ENCODE results near the gene RMC1.
"Not testable (repeated sequence)": the region's sequence is repeated elsewhere in the genome, so short reads cannot be mapped to it uniquely, and the experiment has no call there.

Gene RMC1

DNA sequence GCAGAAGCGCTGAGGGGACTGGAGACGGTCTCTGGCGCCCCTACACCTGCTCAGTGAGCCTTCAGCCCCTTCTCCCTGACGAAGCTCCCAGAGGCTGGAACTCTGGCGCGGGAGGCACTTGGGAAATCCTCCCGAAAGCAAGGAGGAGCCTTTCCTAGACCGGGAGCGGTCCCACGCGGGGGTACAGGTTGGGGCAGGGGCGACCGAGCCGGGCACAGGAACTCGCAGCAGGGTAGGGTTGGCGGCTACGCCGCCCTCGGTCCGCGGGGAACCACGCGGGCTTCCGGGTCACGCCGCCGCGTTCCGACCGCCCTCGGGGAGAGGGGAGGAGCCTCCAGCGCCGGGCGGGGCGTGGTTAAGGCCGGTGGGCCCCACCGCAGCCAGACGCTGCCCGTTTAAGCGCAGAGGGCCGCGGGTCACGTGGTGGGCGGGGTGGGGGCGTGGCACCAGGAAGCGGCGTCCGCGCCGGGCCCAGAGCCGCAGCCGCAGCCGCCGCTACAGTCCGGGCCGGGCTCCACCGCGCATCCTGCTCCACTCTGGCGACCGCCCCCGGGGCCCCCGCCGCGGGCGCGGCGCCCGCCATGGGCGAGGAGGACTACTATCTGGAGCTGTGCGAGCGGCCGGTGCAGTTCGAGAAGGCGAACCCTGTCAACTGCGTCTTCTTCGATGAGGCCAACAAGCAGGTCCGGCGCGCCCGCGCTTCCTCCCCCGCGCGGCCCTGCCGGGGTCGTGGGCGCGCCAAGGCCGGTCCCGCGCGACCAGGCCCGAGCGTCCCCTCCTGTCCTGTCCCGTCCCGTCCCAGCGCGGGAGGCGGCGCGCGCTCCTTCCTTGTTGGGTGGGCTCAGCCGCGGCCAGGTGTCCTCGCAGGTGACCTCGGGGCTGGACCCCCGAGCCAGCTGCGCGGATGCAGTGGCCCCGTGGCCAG is at the start of gene RMC1:
Gene RMC1 (plus strand): TSS at position 474 of the 925 bp plus-strand sequence. CDS start 108 bp downstream, at position 582.
- Histone ChIP-seq H3K27ac (peak within 1 kb of the TSS; percentile 65 to 97 (median 89)), H3K4me3 (peak within 1 kb of the TSS; percentile 68 to 98 (median 94))

DNA sequence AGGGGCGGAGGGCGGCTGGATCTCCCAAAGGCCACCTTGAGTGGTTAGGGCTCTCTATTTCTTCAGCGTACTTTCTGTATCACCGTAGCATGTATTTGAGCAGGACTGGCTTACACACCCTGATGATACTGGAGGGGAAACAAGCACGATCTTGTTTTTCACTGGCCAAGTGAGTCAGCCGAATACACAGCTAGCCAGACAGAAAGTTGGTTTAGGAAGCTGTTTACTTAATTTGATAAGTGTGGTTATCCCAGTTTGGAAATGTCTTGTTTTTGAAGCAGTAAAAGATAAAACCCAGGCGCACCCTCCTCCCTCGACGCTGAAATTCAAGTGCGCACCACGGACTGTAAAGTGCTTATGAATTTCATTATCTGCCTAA is 49.6 kb upstream of the RMC1 start:
- peak overlapping the region; percentile 73 to 97 (median 84) for H3K4me3 ChIP-seq
- peak overlapping the region; percentile 63 to 99 (median 95) for H3K27ac ChIP-seq

DNA sequence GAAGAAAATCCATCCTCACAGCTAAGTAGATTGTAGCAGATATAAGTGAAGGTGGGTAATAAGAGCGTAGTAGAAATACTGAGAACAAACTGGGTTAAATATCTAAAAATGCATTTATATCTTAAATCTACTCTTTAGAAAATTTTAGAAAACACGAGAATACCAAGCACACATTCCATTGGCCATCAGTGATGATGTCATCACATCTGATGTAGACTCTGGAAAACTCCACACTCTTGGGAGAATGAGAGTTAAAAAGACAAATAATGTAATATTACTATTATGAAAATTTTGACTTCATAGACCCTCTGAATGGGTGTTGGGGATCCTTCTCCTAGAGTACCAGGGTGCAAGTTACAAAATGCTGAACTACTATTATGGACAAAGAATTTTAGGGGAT is 46.5 kb upstream of the RMC1 start:
- no peak overlapping the region for H3K27ac ChIP-seq
- H3K4me3 ChIP-seq = no peak overlapping the region

DNA sequence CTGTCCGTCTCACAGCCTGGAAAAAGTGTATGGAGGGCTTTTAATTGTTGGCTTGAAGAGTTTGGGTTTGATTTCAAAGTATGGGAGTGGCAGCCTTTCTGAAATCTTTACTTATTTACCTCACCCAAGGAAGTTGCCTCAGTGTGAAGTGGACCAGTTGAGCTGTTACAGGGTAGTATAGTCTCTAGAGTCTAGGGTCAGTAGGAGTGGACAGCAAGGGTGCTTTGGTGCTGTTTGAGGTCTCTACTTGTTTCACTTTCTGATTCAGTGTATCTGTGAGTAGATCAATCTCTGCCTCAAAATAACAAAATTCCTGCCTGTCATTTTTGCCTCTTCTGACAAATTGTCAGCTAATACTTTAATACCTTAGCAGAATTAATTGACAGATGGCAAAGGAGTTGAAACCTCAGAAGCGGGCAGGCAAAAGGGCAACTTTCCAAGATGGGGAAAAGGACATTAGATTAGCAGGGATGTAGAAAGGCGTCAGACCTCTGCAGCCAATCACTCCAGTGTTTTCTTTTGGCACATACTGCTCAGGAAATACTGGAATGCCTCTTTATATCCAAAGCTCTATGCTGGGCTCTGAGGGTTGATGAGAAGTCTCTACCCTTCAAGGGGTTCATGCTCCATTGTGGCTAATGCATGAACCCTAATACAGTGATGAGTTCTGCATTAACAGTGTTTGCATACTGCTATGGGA is 44.3 kb upstream of the RMC1 start:
- Histone ChIP-seq H3K27ac (no peak overlapping the region), H3K4me3 (no peak overlapping the region)

DNA sequence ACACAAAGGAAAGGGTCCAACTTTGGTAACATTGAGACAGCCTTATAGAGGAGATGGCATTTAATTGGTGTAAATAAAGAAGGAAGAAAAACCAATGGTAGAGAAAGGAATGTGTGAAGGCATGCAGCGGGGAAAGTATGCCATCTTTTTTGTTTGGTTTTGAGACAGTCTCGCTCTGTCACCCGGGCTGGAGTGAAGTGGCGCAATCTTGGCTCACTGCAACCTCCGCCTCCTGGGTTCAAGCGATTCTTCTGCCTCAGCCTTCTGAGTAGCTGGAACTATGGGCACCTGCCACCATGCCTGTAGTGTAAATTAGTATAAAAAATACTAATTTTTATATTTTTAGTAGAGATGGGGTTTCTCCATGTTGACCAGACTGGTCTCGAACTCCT is 43.8 kb upstream of the RMC1 start:
- Histone ChIP-seq H3K27ac (no peak overlapping the region), H3K4me3 (no peak overlapping the region)

DNA sequence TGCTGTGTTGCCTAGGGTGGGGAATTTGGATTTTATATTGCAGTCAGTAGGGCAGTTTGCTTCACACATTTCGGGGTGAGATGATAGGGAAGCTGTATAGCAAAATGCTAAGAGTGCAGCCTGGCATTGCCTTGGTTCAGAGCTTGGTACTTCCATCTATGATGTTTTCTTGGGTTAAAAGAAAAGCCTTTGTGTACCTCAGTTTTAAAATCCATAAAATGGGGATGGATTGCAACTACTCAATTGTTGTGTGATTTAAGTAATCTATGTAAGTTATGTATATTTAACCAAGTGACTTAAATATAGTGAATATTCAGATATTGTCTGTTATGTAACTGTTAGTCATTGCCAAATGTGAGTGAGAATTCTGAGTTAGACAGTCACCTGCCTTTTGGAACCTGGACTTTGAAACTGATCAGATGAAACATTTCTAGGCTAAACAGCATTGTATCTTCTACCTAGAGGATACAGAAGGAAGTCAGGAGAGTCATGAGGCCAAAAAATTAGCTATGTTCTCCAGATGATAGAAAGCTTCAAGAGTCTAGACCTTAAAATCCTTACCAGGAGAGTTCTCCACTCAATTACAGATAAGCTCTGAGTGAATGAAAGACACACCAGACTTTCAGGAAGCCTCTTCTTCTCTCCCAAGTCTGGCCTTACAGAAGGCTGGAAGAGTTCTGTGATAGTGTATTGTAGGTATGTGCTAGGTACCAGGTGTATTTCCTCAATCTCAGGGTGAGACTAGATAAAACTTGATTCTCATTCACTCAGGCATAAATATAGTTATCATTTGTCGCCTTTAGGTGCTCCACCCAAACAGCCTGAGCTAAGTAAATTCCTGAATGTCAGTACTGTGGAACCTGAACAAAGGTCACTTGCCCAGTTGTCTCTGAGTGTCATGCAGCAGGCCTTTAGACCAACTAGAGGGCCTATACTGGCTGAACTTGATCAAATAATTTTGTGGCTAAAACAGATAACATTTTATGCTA is 42.7 kb upstream of the RMC1 start:
- H3K27ac ChIP-seq = no peak overlapping the region
- H3K4me3 ChIP-seq = no peak overlapping the region

DNA sequence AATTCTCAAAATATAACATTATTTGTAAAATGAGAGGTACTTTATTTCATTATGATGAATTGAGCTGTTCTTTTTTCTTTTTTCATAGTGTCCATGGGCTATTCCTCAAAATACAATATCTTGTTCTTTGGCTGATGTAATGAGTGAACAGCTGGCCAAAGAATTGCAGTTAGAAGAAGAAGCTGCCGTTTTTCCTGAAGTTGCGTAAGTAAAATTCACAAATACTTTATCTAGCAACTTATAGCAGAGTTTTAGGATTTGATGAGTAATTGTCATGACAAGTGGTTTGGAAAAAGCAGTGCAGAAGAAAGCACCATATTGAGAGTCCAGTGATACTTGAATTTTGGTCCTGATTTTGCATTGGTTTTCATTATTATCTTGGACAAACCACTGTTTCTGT is 40.4 kb upstream of the RMC1 start:
- no peak overlapping the region for H3K4me3 ChIP-seq
- H3K27ac ChIP-seq = no peak overlapping the region

DNA sequence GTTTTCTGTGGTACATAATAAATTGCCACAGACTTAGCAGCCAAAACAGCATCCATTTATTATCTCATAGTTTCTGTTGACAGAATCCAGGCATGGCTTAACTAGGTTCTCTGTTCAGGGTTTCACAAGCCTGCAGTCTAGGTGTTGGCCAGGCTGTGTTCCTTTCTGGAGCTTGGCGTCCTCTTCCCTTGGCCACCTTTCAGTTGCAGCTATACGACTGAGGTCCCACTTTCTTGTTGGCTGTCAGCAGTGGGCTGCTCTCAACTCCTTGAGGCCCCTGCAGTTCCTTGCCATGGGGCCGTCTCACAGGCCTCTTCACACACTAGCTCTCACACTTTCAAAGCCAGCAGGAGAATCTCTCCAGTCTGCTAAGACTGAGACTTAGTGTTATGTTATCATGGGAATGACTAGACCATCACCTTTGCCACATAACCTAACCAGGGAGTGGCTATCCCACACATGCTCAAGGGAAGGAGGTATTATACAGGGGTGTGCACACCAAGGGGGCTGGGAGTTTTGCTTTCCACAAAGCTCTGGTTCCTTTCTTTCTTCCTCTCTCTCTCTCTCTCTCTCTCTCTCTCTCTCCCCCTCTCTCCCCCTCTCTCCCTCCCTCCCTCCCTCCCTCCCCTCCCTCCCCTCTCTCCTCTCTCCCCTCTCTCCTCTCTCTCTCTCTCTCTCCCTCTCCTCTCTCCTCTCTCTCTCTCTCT is 34.4 kb upstream of the RMC1 start:
- Histone ChIP-seq H3K4me3 (no peak overlapping the region), H3K27ac (peak overlapping the region in 1 of 21 experiments; percentile 25)

DNA sequence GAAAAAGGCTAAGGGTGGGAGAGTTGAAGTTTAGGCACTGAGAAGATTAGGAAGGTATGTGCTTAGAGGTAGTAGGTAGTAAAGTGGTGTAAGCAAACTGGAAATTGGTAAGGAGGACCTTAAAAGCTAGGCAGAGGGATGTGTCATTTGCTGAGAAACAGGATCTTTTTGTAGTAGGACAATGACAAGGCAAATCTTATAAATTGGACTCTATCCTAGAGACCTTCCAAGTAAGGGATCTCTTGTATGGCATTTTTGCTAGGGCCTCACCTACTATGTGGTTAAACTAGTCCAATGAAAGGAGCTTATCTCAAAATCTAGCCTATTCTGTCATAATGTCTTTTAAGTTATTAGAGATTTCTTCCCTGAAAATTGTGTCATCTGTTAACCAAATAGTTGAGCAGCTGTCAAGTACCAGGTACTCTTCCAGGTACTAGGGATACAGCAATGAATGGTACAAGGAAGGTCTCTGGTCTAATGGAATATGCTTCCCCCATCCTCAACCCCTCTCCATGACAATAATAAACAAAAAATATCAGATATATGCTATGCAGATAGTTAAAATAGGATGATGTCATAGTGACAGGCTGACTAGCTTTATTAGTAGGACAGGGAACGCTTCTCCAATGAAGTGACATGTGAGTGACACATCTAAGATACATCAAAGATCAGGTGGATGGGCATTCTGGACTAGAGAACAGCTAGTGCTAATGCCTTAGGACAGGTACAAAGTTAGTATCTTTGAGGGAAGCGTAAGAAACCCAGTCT is 32.5 kb upstream of the RMC1 start:
- H3K27ac ChIP-seq = no peak overlapping the region
- no peak overlapping the region for H3K4me3 ChIP-seq

DNA sequence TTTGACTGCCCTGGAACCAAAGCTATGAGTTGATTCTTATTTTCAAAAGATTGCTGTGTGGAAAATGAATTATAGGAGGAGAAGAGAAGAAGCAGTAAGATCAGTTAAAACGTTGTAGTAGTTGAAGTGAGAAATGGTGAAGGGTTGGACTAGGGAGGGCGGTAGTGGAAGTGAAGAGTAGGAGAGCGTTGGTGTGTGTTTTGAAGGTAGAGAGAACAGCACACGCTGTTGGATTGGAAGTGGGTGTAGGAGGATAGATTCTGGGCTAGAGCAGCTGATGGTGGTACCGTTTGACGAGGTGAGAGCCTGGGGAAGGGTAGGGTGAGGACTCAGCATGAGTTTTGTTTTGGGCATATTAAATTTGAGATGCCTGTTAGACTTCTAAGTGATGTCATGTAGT is 31.8 kb upstream of the RMC1 start:
- no peak overlapping the region for H3K27ac ChIP-seq
- H3K4me3 ChIP-seq = no peak overlapping the region

DNA sequence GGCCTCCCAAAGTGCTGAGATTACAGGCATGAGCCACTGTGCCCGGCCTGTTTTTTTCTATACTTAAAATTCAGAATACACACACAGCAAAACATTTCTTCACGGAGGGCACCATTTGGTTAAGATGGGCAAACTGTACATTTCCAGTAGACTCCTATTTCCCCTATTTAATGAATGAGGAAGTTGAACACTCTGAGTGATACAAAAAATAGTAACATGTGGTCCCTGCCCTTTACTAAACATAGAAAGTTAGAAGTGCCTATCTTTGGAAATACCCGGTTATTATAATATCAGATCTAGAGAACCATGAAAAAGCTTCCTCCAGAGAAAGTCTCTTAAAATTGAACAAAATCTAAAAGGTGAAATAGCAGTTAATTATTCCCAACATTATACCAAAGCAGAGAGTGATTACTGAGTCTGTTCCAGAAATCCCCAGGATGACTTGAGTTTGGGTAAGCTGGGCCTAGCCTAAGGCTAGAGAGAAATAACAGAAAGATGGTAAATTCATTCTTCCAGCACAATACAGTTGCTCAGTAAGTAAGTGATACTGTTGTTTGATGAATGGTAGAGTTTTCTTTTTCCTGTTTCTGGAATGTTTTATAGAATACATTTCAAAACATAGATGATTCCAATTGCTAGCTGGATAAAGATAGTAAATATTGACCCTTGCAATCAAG is 23.3 kb upstream of the RMC1 start:
- Histone ChIP-seq H3K4me3 (no peak overlapping the region), H3K27ac (peak overlapping the region in 1 of 21 experiments; percentile 26)

DNA sequence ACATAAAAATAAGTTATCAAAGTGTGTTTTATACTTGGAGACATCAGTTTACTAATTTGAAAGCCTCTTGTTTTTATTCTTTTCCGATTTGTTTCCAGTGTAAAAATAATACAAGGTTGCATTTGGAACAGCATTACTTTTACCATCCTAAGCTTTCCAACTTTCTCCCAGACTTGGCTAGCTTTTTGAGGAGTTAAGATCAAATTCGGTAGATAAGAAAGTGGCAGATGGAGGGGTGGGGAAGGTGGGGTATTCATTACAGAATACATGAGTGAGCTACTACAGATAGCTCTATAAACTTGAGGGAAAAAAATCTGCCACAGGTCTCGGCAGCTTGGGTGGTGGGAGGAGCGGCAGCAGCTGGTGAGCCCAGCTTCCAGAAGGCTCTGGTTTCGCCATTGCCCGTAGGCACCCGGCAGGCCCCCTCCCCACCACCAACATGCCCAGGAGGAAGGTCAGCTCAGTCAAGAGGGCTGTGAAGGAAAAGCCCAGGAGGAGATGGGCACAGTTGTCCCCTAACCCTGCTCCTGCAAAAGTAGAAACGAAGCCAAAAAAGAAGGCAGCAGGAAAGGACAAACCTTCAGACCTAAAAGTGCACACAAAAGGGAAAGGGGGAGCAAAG is 18.6 kb upstream of the RMC1 start:
- H3K4me3 ChIP-seq = no peak overlapping the region

DNA sequence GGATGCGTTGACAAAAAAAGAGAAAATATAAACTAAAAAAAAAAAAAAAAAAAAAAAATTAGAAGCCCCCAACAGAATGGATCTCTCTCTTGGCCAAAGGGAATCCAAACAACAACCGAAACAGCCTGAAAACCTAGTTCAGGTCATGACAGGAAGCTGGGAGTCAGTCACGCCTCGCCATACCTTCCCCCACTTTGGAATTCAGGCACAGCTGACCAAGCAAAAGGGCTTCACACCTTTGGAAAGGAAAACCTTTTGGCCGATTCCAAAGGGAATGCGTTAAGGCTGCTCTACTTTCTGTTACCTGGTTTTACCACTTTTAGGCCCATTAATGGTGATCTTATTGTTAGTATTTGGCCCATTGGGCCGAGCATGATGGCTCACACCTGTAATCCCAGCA is 17.9 kb upstream of the RMC1 start:
- no peak overlapping the region for H3K27ac ChIP-seq
- H3K4me3 ChIP-seq = no peak overlapping the region

More for the DNA sequence above, 18.6 kb upstream of the RMC1 start:
- H3K27ac ChIP-seq = no peak overlapping the region

DNA sequence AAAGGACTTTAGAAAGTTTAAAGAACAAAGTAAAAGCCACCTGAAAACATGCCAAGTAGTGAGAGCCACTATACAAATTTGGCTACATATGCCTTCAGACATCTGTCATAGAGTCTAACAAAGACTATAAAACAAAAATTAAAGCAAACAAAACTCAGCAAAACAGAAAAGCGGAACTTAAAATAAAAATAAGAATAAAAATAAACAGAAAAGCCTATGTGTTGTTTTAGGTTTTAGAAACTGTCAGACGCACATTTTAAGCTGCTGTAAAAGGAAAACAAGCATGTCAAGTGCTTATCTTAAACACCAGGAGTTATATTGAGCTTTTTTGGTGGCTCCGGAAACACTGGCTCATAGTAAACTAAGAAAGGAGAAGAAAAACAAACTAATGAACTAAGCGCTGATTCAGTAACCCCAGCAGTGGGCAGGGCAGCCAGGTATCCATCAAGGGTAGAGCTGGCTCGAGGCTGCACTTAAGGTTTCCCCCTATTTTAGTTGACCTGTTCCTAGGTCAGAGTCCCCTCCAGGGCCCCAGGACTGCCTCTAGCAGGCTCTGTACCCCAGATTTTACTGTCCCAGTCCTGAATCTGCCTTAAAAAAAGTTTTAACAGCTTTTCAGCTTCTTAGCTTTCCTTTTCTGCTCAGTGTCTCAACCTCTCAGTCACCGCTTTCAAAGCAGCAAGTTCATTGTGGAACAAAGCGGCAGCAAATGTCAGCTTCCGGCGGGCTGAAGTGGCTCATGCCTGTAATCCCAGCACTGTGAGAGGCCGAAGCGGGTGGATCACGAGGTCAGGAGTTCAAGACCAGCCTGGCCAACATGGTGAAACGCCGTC is 15.4 kb upstream of the RMC1 start:
- Histone ChIP-seq H3K4me3 (no peak overlapping the region), H3K27ac (peak overlapping the region in 15 of 21 experiments; percentile 10 to 78 (median 49))

DNA sequence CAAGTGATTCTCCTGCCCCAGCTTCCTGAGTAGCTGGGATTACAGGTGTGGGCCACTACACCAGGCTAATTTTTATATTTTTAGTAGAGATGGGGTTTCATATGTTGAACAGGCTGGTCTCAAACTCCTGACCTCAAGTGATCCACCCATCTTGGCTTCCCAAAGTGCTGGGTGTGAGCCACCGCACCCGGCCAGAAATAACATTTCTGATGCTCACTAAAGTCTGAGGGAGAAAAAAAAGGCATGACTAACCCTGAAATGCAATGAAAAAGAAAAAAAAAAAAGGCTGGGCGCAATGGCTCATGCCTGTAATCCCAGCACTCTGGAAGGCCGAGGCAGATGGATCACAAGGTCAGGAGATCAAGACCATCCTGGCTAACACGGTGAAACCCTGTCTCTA is 13.7 kb upstream of the RMC1 start:
- not testable (repeated sequence) for H3K4me3 ChIP-seq, H3K27ac ChIP-seq

DNA sequence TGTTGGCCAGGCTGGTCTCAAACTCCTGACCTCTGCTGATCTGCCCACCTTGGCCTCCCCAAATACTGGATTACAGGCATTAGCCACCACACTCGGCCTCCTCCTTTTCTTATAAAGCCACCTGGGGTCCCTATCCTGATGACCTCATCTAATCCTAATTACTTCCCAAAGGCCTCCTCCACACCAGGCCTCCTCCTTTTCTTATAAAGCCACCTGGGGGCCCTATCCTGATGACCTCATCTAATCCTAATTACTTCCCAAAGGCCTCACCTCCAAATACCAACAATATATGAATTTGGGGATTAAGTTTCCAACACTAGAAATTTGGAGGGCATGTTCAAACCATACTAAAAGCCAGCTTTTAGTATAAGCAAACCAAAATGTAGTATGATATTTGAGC is 9.7 kb upstream of the RMC1 start:
- H3K27ac ChIP-seq = no peak overlapping the region
- H3K4me3 ChIP-seq = no peak overlapping the region

DNA sequence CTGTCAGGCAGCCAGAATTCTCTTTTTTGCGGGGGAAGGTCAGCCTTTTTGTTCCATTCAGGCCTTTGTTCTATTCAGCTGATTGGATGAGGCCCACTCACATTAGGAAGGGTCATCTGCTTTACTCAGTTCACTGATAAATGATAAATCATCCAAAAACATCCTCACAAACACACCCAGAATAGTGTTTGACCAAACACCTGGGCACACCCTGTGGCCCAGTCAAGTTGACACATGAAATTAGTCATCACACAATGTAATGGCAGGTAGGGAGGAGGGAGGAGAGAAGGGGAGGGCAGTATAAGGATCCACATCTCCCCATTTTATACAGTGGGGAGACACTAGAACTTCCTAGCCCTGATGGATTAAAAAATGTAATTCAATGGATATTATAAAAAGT is 8.3 kb upstream of the RMC1 start:
- Histone ChIP-seq H3K27ac (no peak overlapping the region), H3K4me3 (no peak overlapping the region)

Data from skin epidermis (tissue), 12 donors.